Smooth muscle cell (in vitro differentiated cells): ENCODE data around the gene LRCH3. TPM values are rescaled to one million over a fixed set of nuclear protein-coding genes. Genes with fewer than 3 reads are reported as not detected.

Experiments
- DNase-seq: peaks from one replicate; lab custom pipeline; 2025; ENCODE audit not compliant: unreplicated experiment; lab: John Stamatoyannopoulos, UW
- H2AFZ ChIP-seq: fragments of 200-600 bp; sonication (generic); 2 replicates; pipeline ENCODE4 v1.6.0; 2016; ENCODE audit warnings: antibody characterized with exemption, low read depth, mild to moderate bottlenecking
- H3F3A ChIP-seq: fragments of 200-600 bp; sonication (generic); 2 replicates; pipeline ENCODE4 v1.6.0; 2017; ENCODE audit warnings: antibody characterized with exemption, low read depth
- H3K27ac ChIP-seq: fragments of 200-600 bp; sonication (generic); 2 replicates; pipeline ENCODE4 v1.5.1; 2016; ENCODE audit warnings: low read depth, mild to moderate bottlenecking
- H3K27me3 ChIP-seq: fragments of 200-600 bp; sonication (generic); 2 replicates; pipeline ENCODE4 v1.6.1; 2016; ENCODE audit warnings: low read depth, mild to moderate bottlenecking
- H3K36me3 ChIP-seq: fragments of 200-600 bp; sonication (generic); 2 replicates; pipeline ENCODE4 v1.5.1; 2016; ENCODE audit warnings: low read depth
- H3K4me1 ChIP-seq: fragments of 200-600 bp; sonication (generic); 2 replicates; pipeline ENCODE4 v1.5.1; 2016; ENCODE audit warnings: low read depth
- H3K4me2 ChIP-seq: fragments of 200-600 bp; sonication (generic); 2 replicates; pipeline ENCODE4 v1.6.0; 2016; ENCODE audit warnings: mild to moderate bottlenecking
- H3K4me3 ChIP-seq: fragments of 200-600 bp; sonication (generic); 2 replicates; pipeline ENCODE4 v1.5.1; 2016; ENCODE audit warnings: mild to moderate bottlenecking
- H3K79me2 ChIP-seq: fragments of 200-600 bp; sonication (generic); 2 replicates; pipeline ENCODE4 v1.6.0; 2016; ENCODE audit warnings: low read depth, mild to moderate bottlenecking
- H3K9ac ChIP-seq: fragments of 200-600 bp; sonication (generic); 2 replicates; pipeline ENCODE4 v1.6.0; 2016; ENCODE audit warnings: low read depth
- H3K9me3 ChIP-seq: fragments of 200-600 bp; sonication (generic); replicated peaks from 2 replicates; pipeline ENCODE4 v1.5.1; 2016; ENCODE audit warnings: low read depth
- H4K20me1 ChIP-seq: fragments of 200-600 bp; sonication (generic); 2 replicates; pipeline ENCODE4 v1.6.0; 2016; ENCODE audit warnings: low read depth
- CTCF ChIP-seq: fragments of 200-600 bp; sonication (generic); IDR thresholded peaks from 2 replicates; pipeline ENCODE4 v1.5.1; 2017; ENCODE audit warnings: borderline replicate concordance, mild to moderate bottlenecking, antibody characterized with exemption; ENCODE audit not compliant: insufficient read depth, poor library complexity, severe bottlenecking
- WGBS: methylation state at CpG from one replicate; pipeline ENCODE4 v1.1.7; 2016; ENCODE audit warnings: low lambda C conversion rate; 5-methylcytosine and 5-hydroxymethylcytosine counted together
- polyA plus RNA-seq: library from polyadenylated mRNA; unstranded; fragments of >200 nt; fragmentation: Nextera tagmentation; extraction: Ambion mirVana; gene quantifications from 2 replicates; pipeline ENCODE4 v1.2.1, GENCODE V29; 2016
- total RNA-seq: library from RNA; depleted of rRNA; stranded (reverse); fragments of >200 nt; gene quantifications from 2 replicates; pipeline ENCODE4 v1.2.3, GENCODE V29; 2014

LRCH3 gene
- total and polyA plus RNA-seq, 2 experiments from 2014 or later = 15.6 to 31.7 TPM

GRCh38 chr3:197787412-197787811 lies 3.6 kb upstream of the LRCH3 start:
- Histone ChIP-seq H3K4me2 (no peak overlapping the region), H3K9me3 (no peaks in the 10 kb centered on the region), H3F3A (peaks cover 21% of the 10 kb centered on the region), H3K9ac (no peak overlapping the region), H3K27me3 (no peaks in the 10 kb centered on the region), H3K27ac (no peak overlapping the region), H4K20me1 (no peaks in the 10 kb centered on the region), H3K4me3 (no peak overlapping the region), H3K4me1 (no peaks in the 10 kb centered on the region), H3K36me3 (peaks cover 6% of the 10 kb centered on the region), H2AFZ (no peak overlapping the region), H3K79me2 (peaks cover 13% of the 10 kb centered on the region)
- DNase-seq = no peak
- TF ChIP-seq CTCF = no peak
- 82% methylated on average over 1 of the region's 1 CpG for WGBS

GRCh38 chr3:197789309-197789708 lies 1.7 kb upstream of the LRCH3 start:
- no peak for DNase-seq
- TF ChIP-seq CTCF = no peak
- H3K36me3 ChIP-seq = no peaks in the 10 kb centered on the region
- peaks cover 18% of the 10 kb centered on the region for H4K20me1 ChIP-seq
- peaks cover 32% of the 10 kb centered on the region for H3K79me2 ChIP-seq
- no peak overlapping the region for H2AFZ ChIP-seq
- H3F3A ChIP-seq = peaks cover 21% of the 10 kb centered on the region
- no peak overlapping the region for H3K4me2 ChIP-seq
- H3K9me3 ChIP-seq = no peaks in the 10 kb centered on the region
- H3K27me3 ChIP-seq = no peaks in the 10 kb centered on the region
- no peak overlapping the region for H3K4me3 ChIP-seq
- H3K27ac ChIP-seq = no peak overlapping the region
- peaks cover 7% of the 10 kb centered on the region for H3K4me1 ChIP-seq
- no peak overlapping the region for H3K9ac ChIP-seq
- 94% methylated on average over 3 of the region's 3 CpGs for WGBS

- no peaks in the 10 kb centered on the region for H3K9me3 ChIP-seq
- peaks cover 7% of the 10 kb centered on the region for H3K4me1 ChIP-seq
- H3K4me3 ChIP-seq = peak overlapping the region; percentile 98
- H3K27me3 ChIP-seq = no peaks in the 10 kb centered on the region
- no peak overlapping the region for H3K27ac ChIP-seq
- no peak overlapping the region for H3K9ac ChIP-seq
- H3K79me2 ChIP-seq = peaks cover 39% of the 10 kb centered on the region
- TF ChIP-seq CTCF = no peak
- peaks cover 25% of the 10 kb centered on the region for H4K20me1 ChIP-seq
- DNase-seq = no peak
- H2AFZ ChIP-seq = peak overlapping the region; percentile 94
- H3F3A ChIP-seq = peaks cover 21% of the 10 kb centered on the region
- H3K4me2 ChIP-seq = peak overlapping the region; percentile 87
- WGBS = 84% methylated on average over 1 of the region's 1 CpG
- no peaks in the 10 kb centered on the region for H3K36me3 ChIP-seq
Measured at GRCh38 chr3:197790033-197790432, 1.0 kb upstream of the LRCH3 start.

- Histone ChIP-seq H4K20me1 (peaks cover 46% of the 10 kb centered on the region), H3K27me3 (no peaks in the 10 kb centered on the region), H3K9ac (peak overlapping the region; percentile 99), H2AFZ (peak overlapping the region; percentile 94), H3K79me2 (peaks cover 60% of the 10 kb centered on the region), H3K4me3 (peak overlapping the region; percentile 98), H3K9me3 (no peaks in the 10 kb centered on the region), H3K27ac (peak overlapping the region; percentile 97), H3K36me3 (no peaks in the 10 kb centered on the region), H3K4me2 (peak overlapping the region; percentile 87), H3F3A (peaks cover 21% of the 10 kb centered on the region), H3K4me1 (peaks cover 7% of the 10 kb centered on the region)
- 30% methylated on average over 25 of the region's 25 CpGs for WGBS
- TF ChIP-seq CTCF = no peak
- no peak for DNase-seq
Measured at GRCh38 chr3:197791892-197792647, 1.0 kb downstream of the LRCH3 start.
